Measurements from ENCODE around the gene SLC25A39.

SLC25A39 gene

GRCh38 chr17:44287651-44288050, 37.0 kb downstream of the SLC25A39 start:
- no peak overlapping the region for H3K4me3 ChIP-seq (replicated peaks; ENCODE audit: low read depth, low read length)
- DNase-seq (ENCODE audit: extremely low read depth, low read depth): no peak
- TF ChIP-seq CTCF (IDR thresholded peaks at IDR 0.05; ENCODE audit: low read depth, low read length, missing control alignments): no peak

GRCh38 chr17:44284024-44284400, 40.6 kb downstream of the SLC25A39 start:
- H3K4me3 ChIP-seq (replicated peaks; ENCODE audit: low read depth, low read length): no peak overlapping the region
- no peak for DNase-seq (ENCODE audit: extremely low read depth, low read depth)
- TF ChIP-seq CTCF (IDR thresholded peaks at IDR 0.05; ENCODE audit: low read depth, low read length, missing control alignments): no peak

- H3K4me3 ChIP-seq (replicated peaks; ENCODE audit: low read depth, low read length): no peak overlapping the region
- no peak for DNase-seq (ENCODE audit: extremely low read depth, low read depth)
- TF ChIP-seq CTCF (IDR thresholded peaks at IDR 0.05; ENCODE audit: low read depth, low read length, missing control alignments): no peak
Measured at GRCh38 chr17:44283344-44284023, 41.1 kb downstream of the SLC25A39 start.

- H3K4me3 ChIP-seq (replicated peaks; ENCODE audit: low read depth, low read length): no peak overlapping the region
- TF ChIP-seq CTCF (IDR thresholded peaks at IDR 0.05; ENCODE audit: low read depth, low read length, missing control alignments): no peak
- no peak for DNase-seq (ENCODE audit: extremely low read depth, low read depth)
Measured at GRCh38 chr17:44282264-44282663, 42.4 kb downstream of the SLC25A39 start.

GRCh38 chr17:44281570-44281969, 43.1 kb downstream of the SLC25A39 start:
- no peak for DNase-seq (ENCODE audit: extremely low read depth, low read depth)
- TF ChIP-seq CTCF (IDR thresholded peaks at IDR 0.05; ENCODE audit: low read depth, low read length, missing control alignments): no peak
- no peak overlapping the region for H3K4me3 ChIP-seq (replicated peaks; ENCODE audit: low read depth, low read length)

GRCh38 chr17:44280392-44280937, 44.2 kb downstream of the SLC25A39 start:
- TF ChIP-seq CTCF (IDR thresholded peaks at IDR 0.05; ENCODE audit: low read depth, low read length, missing control alignments): no peak
- DNase-seq (ENCODE audit: extremely low read depth, low read depth): no peak
- H3K4me3 ChIP-seq (replicated peaks; ENCODE audit: low read depth, low read length): no peak overlapping the region
